Right lobe of liver (tissue), 6 donors: ENCODE measurements around the gene NEXMIF. TPM values are rescaled to one million over a fixed set of nuclear protein-coding genes. Genes with fewer than 3 reads are reported as not detected.
"Not testable (repeated sequence)": the region's sequence is repeated elsewhere in the genome, so short reads cannot be mapped to it uniquely, and the experiment has no call there.

Experiments used
- ATAC-seq, 4 donors: fragments of 200-7000 bp; cut with Tn5 transposase; one replicate each; pipeline ENCODE4 v1.9.1; 2020; ENCODE audit warnings: mild to moderate bottlenecking in 4 of 4, moderate library complexity in 4 of 4
- DNase-seq, 3 donors: peaks; one replicate each; pipeline ENCODE4 v3.0.0-alpha.2; 2020
- H3K27ac ChIP-seq, 3 donors: fragments of 200-600 bp; one replicate each; pipeline ENCODE4 v1.8.0; 2022
- H3K27me3 ChIP-seq, 2 donors: fragments of 200-600 bp; one replicate each; pipeline ENCODE4 v1.8.0; 2022
- H3K36me3 ChIP-seq, 4 donors: fragments of 200-600 bp; sonication (generic) in 1 of 4; one replicate each; pipeline versions ENCODE4 v1.5.1 to v1.8.0; 2017 to 2022; ENCODE audit warnings: control low read depth in 1 of 4
- H3K4me1 ChIP-seq, 4 donors: fragments of 200-600 bp; sonication (generic) in 1 of 4; one replicate each; pipeline versions ENCODE4 v1.5.1 to v1.8.0; 2017 to 2022; ENCODE audit warnings: control low read depth in 1 of 4
- H3K4me3 ChIP-seq, 3 donors: fragments of 200-600 bp; one replicate each; pipeline ENCODE4 v1.8.0; 2022
- H3K9me3 ChIP-seq, 4 donors: fragments of 200-600 bp; sonication (generic) in 1 of 4; one replicate each; pipeline versions ENCODE4 v1.5.1 to v1.8.0; 2017 to 2022; ENCODE audit warnings: control low read depth in 1 of 4
- POLR2A ChIP-seq: fragments of 450-650 bp; IDR thresholded peaks from one replicate; pipeline ENCODE4 v1.6.1; 2017; ENCODE audit warnings: antibody characterized with exemption, mild to moderate bottlenecking
- whole genome bisulfite sequencing: methylation state at CpG from one replicate; pipeline ENCODE4 v1.1.6; 2018; ENCODE audit warnings: low coverage, low lambda C conversion rate; ENCODE audit not compliant: insufficient coverage; ENCODE audit errors: missing lambda C conversion rate; 5-methylcytosine and 5-hydroxymethylcytosine counted together
- intact Hi-C, 2 donors: fragments of 100-400 bp; cut with DNase I; formaldehyde crosslinking; loops; one replicate each; pipeline versions ENCODE4 v1.11.2 to v1.14.1; 2022
- total RNA-seq, 6 experiments: library from RNA; depleted of rRNA in 2 of 6; stranded (reverse); fragments of >200 nt in 2 of 6; fragmentation: NEBNext Ultra II Directional in 3 of 6; extraction: Animal tissue kit (Norgen Biotek cat#: 25700) in 3 of 6; gene quantifications; one replicate each; pipeline versions ENCODE4 v1.1.0 to v1.2.4, GENCODE V29; 2016 to 2023
- TF ChIP-seq, protein P1 (sequence below), 4 donors: fragments of 200-600 bp in 3 of 4; fragments of 450-650 bp in 1 of 4; IDR thresholded peaks; one replicate each; pipeline versions ENCODE4 v1.5.1 to v1.8.0; 2016 to 2022; ENCODE audit warnings: antibody characterized with exemption in 4 of 4, mild to moderate bottlenecking in 2 of 4
- donor health status: DM: no; HTN: yes; CAD: no.
- donor health status: DM: no; HTN: no; CAD: no.
- donor health status: DM: no; HTN: no; CAD: no.
- donor health status: DM: no; HTN: yes; CAD: no.
- donor health status: DM: no; HTN: yes; CAD: no.

The NEXMIF gene
- total RNA-seq, 6 experiments from 2014 or later, result 0.02 to 0.13 TPM; not detected in 4

DNA sequence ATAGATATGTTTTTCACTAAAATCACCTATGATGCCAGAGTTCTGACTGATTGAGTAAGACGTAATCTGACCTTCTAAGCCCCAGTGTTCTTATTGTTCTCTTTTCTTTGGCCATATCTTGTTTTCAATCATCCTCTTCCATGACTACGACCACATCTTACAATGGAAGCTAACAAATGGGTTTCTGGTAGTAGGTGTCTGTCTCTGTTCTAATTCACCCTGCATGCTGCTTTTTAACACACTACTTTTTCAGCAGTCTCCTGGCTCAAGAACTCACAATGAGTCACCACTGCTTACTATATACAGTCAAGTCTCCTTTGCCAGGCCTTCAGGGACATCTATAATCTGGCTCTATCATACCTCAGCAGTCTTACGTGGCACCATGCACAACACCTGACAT is 146.1 kb downstream of the NEXMIF start:
- intact Hi-C loops, result no loop called here

DNA sequence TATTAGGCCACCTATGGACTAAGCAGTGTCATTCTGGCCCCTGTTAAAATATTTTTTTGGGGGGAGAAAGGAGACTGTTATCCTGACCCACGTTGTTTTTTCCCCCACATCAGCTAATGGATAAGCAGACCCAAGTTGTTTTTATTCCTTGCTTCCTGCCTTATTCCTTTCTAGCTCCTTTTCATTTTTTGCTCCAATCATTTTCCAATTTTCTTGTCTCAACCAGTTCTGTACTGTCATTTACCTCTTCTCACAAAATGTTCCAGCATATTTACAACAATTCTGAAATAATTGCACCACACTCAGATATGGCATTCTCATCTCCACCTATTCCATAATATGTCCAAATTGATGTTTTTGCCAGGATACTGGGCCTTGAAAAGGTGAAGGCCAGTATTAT is 150.3 kb downstream of the NEXMIF start:
- TF ChIP-seq POLR2A, result no peak
- TF ChIP-seq, protein P1, sequence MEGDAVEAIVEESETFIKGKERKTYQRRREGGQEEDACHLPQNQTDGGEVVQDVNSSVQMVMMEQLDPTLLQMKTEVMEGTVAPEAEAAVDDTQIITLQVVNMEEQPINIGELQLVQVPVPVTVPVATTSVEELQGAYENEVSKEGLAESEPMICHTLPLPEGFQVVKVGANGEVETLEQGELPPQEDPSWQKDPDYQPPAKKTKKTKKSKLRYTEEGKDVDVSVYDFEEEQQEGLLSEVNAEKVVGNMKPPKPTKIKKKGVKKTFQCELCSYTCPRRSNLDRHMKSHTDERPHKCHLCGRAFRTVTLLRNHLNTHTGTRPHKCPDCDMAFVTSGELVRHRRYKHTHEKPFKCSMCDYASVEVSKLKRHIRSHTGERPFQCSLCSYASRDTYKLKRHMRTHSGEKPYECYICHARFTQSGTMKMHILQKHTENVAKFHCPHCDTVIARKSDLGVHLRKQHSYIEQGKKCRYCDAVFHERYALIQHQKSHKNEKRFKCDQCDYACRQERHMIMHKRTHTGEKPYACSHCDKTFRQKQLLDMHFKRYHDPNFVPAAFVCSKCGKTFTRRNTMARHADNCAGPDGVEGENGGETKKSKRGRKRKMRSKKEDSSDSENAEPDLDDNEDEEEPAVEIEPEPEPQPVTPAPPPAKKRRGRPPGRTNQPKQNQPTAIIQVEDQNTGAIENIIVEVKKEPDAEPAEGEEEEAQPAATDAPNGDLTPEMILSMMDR (IDR thresholded peaks at IDR 0.05), result no peak
- DNase-seq, result no peak
- ATAC-seq, result no peak
- peaks cover 0 to 8% of the 10 kb centered on the region in 2 donors for H3K27me3 ChIP-seq
- H3K27ac ChIP-seq, result no peak overlapping the region
- WGBS, result 10% methylated on average over 1 of the region's 1 CpG
- H3K9me3 ChIP-seq, result no peaks in the 10 kb centered on the region
- intact Hi-C loops, result no loop called here
- H3K4me3 ChIP-seq, result no peak overlapping the region
- no peaks in the 10 kb centered on the region for H3K36me3 ChIP-seq
- H3K4me1 ChIP-seq, result no peaks in the 10 kb centered on the region

More for the DNA sequence above, 146.1 kb downstream of the NEXMIF start:
- H3K27me3 ChIP-seq, result peaks cover 0 to 8% of the 10 kb centered on the region in 2 donors
- H3K9me3 ChIP-seq, result no peaks in the 10 kb centered on the region
- H3K4me1 ChIP-seq, result no peaks in the 10 kb centered on the region
- ATAC-seq (no peak), DNase-seq (no peak)
- 34% methylated on average over 3 of the region's 3 CpGs for WGBS
- no peak for TF ChIP-seq POLR2A
- TF ChIP-seq, protein P1 (IDR thresholded peaks at IDR 0.05), result no peak
- H3K27ac ChIP-seq, result no peak overlapping the region
- H3K36me3 ChIP-seq, result no peaks in the 10 kb centered on the region
- H3K4me3 ChIP-seq, result no peak overlapping the region

DNA sequence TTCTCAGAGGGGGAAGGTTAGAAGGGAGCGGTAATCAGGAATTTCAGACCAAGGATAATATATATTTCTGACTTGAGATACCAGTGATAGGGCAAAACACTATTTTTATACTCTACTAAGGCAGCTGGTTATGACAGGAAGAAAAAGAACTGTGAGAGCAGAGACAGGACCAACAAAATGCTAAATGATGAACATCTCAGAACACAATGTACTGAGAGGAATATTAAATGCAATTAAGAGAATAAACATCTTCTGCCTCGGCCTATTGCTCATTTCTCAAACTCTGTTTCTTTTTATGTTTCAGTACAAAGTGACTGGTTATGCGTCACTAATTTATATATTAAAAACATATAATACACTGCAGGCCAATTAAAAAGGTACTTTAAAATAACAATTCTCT is 188.8 kb downstream of the NEXMIF start:
- ATAC-seq (no peak), DNase-seq (no peak)
- H3K36me3 ChIP-seq, result no peaks in the 10 kb centered on the region
- no peak overlapping the region for H3K4me3 ChIP-seq
- H3K27me3 ChIP-seq, result no peaks in the 10 kb centered on the region
- WGBS, result 77% methylated on average over 3 of the region's 3 CpGs
- intact Hi-C loops, result no loop called here
- no peak overlapping the region for H3K27ac ChIP-seq
- H3K4me1 ChIP-seq, result no peaks in the 10 kb centered on the region
- TF ChIP-seq, protein P1 (IDR thresholded peaks at IDR 0.05), result no peak
- no peak for TF ChIP-seq POLR2A
- H3K9me3 ChIP-seq, result no peaks in the 10 kb centered on the region

DNA sequence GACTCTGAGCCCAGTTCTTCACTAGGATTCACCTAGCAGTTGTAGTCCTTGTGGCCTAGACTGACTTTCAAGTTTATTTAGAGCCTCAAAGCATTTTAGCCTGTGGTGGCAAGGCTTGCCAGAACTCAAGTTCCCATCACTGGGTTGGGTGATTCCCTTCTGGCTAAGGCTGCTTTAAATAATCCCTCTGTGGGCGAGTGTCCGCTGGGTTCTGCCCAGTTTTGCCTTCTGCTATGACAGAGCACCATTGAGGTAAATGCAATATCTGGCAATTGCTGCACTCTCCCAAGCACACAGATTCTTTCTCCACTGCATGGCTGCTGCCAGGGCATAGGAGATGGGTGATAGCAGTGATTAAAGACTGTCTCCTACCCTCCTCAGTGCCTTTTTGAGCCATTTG is 220.0 kb downstream of the NEXMIF start:
- Histone ChIP-seq H3K27ac (no peak overlapping the region), H3K4me3 (no peak overlapping the region), H3K27me3 (peaks cover 0 to 11% of the 10 kb centered on the region in 2 donors), H3K4me1 (no peaks in the 10 kb centered on the region), H3K9me3 (no peaks in the 10 kb centered on the region), H3K36me3 (no peaks in the 10 kb centered on the region)
- intact Hi-C loops, result no loop called here
- TF ChIP-seq, protein P1 (IDR thresholded peaks at IDR 0.05), result no peak
- no peak for TF ChIP-seq POLR2A
- 33% methylated on average over 2 of the region's 2 CpGs for WGBS
- DNase-seq (no peak), ATAC-seq (no peak)

DNA sequence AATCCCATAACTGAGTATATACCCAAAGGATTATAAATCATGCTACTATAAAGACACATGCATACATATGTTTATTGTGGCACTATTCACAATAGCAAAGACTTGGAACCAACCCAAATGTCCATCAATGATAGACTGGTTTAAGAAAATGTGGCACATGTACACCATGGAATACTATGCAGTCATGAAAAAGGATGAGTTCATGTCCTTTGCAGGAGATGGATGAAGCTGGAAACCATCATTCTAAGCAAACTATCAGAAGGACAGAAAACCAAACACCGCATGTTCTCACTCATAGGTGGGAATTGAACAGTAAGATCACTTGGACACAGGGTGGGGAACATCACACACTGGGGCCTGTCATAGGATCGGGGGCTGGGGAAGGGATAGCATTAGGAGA is 223.9 kb downstream of the NEXMIF start:
- 74% methylated on average over 2 of the region's 2 CpGs for WGBS
- DNase-seq, H3K9me3 ChIP-seq, H3K4me1 ChIP-seq, H3K27ac ChIP-seq, H3K36me3 ChIP-seq, H3K4me3 ChIP-seq, ATAC-seq, intact Hi-C loops, H3K27me3 ChIP-seq: not testable (repeated sequence)
